IPS-11a (cell line): Measurements from ENCODE around the gene ARHGEF9.

Experiments used
- H3K4me3 ChIP-seq: one replicate; pipeline ENCODE4 v1.5.1; 2013; ENCODE audit warnings: low read depth, low read length, control low read depth

ARHGEF9 gene

DNA sequence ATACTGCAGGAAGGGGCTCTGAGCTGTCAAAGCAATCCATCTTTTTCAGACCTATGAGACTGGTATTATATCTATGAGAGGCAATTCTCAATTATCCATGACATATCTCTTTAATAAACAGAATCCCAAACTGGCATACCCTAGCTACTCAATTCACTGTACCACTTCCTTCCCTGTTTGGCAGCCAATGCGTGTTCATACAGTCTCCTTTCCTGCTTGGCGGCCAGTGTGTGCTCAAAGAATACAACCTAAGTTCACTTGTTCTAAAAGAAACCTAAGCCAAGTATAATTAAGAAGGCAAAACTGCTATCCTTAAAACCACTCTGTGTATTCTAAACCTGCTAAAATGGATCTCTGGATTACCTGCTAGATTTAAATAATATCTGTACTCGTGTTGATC lies 38.3 kb downstream of the ARHGEF9 start:
- H3K4me3 ChIP-seq, result no peak overlapping the region

DNA sequence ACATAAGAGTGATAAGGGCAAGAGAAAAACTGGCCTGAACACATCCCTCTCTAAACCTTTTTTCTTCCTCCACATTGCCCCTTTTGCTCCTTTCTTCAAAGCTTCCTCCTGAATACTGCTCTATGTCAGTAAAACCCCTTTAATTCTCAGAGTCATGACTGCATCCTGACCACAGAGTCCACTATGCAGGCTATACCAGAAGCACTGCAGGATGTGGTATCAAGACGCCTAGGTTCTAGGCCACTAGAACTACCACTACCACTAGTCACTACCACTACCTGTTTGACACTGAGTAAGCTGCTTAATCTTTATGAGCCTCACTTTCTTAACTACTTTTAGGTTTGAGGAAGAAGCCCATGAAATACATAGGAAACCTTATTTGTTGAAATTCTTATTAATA lies 38.7 kb downstream of the ARHGEF9 start:
- no peak overlapping the region for H3K4me3 ChIP-seq

DNA sequence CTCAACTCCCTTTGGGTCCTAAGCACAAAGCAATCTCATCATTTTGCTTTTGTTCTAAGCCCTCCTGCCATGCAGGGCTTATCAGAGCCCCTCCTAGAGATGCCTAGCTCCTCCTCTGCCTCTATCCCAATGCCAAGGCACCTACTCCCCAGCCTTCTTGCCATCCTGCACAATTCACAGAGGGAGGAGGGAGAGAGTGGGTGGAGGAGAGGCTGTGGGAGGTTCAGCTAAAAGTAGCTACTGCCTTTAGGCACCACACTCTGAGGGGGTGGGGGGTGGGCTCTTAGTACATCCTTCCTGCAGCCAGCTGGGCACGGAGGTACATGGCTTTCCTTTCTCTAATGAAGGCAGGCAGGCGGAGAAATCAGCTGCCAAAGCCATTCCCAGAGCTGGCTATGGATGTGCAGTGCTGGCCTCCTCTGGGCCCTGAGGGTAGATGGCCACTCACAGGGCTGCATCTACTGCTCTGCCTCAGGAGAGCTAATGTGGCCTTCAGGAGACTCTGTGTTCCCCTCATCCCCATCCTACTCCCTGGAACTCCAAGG lies 40.1 kb downstream of the ARHGEF9 start:
- H3K4me3 ChIP-seq, result no peak overlapping the region

GRCh38 chrX:63743596-63743995 lies 41.4 kb downstream of the ARHGEF9 start:
- H3K4me3 ChIP-seq, result no peak overlapping the region

GRCh38 chrX:63740382-63740781 lies 44.6 kb downstream of the ARHGEF9 start:
- H3K4me3 ChIP-seq, result no peak overlapping the region

DNA sequence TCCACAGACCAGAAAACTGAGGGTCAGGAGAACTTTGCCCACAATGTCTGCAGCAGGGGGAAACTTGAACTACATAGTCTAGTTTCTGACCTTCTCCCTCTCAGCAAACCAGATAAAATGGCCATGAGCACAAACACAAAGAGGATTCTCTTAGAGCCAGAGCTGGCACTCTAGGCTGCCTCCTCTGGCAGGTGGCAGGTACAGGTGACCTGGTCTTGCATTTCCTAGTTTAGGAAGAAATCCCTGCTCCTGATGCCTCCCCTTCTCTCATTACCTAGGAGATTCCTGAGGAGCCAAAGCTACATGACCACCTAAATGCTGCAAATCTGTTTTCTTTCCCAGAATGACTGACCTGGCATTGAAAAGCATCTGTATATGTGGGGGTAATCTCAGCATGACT lies 45.1 kb downstream of the ARHGEF9 start:
- H3K4me3 ChIP-seq, result no peak overlapping the region

GRCh38 chrX:63738696-63739095 lies 46.3 kb downstream of the ARHGEF9 start:
- no peak overlapping the region for H3K4me3 ChIP-seq

DNA sequence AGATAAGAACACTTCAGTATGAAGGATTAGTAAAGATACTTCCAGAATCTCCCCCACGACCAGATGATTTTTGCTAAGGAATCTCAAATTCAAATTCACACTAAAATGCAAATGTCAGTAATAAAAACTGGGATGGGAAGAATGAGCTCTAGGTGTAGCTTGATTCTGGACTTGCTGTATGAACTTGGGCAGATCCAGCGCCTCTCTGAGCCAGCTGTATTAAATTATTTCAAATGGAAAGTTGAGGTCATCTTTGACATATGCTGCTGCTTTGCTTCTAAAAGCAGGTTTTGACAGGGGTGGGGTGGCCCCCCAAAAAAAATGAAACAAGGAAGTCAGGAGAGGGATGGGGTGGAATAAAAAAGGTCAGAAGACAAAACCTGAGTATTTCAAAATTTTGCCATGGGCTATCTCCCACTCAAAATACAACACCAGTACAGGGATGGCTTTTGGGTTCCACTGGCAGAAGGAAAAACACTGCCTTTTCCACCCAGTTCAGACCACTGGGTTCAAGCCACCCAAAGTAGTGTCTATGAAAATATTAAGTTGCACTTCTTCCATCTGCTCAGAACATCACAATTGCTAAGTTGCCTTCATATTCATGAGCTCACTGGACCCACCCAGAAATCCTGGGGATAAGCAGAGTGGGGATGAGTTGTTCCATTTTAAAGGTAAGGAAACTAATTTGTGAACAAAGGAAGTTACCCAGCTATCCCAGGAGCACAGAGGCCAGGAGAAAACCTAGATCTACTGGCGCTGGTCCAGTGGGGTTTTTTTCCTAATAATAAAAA lies 47.7 kb downstream of the ARHGEF9 start:
- H3K4me3 ChIP-seq, result no peak overlapping the region

GRCh38 chrX:63735882-63736281 lies 49.1 kb downstream of the ARHGEF9 start:
- H3K4me3 ChIP-seq, result no peak overlapping the region

DNA sequence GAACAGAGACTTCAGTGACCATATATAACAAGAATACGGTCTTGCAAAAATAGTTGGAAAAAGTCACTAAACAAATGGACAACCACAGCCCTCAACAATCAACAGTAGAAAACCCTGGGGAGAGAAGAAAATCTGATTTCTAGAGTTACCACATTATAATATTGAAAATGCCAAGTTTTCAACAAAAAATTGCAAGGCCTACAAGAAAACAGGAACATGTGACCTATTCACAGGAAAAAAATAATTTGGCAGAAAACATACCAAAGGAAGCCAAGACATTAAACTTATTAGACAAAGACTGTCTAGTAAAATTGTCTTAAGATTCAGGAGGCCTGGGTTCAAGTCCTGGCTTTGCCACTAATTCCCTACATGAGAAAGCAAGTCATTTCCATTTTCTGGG lies 64.7 kb downstream of the ARHGEF9 start:
- H3K4me3 ChIP-seq, result no peak overlapping the region

- H3K4me3 ChIP-seq, result no peak overlapping the region
These were observed 65.4 kb downstream of the ARHGEF9 start for GRCh38 chrX:63719633-63720032.

GRCh38 chrX:63718010-63718694 lies 66.9 kb downstream of the ARHGEF9 start:
- H3K4me3 ChIP-seq, result no peak overlapping the region

GRCh38 chrX:63713526-63713925 lies 71.5 kb downstream of the ARHGEF9 start:
- no peak overlapping the region for H3K4me3 ChIP-seq

DNA sequence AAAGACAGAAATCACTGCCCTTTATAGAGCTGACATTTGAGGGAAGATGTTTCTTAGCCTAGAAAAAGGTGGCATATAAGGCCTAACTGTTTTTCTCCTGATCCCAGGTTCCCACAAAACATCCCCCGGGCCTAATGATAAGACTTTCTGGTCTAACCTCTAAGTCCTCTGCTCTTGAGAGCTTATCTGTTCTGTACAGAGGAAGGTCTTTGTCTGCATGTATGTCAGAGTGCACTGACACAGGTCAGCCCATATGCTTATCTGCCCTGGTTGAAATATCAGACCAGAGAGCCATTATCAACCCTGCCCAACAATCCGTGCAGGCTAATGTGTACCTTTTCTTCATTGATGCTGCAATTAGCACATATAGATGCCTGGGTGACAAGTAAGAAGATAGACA lies 76.2 kb downstream of the ARHGEF9 start:
- H3K4me3 ChIP-seq, result no peak overlapping the region

- no peak overlapping the region for H3K4me3 ChIP-seq
These were observed 82.5 kb downstream of the ARHGEF9 start for GRCh38 chrX:63702556-63702955.

GRCh38 chrX:63686878-63687714 lies 97.9 kb downstream of the ARHGEF9 start:
- no peak overlapping the region for H3K4me3 ChIP-seq

DNA sequence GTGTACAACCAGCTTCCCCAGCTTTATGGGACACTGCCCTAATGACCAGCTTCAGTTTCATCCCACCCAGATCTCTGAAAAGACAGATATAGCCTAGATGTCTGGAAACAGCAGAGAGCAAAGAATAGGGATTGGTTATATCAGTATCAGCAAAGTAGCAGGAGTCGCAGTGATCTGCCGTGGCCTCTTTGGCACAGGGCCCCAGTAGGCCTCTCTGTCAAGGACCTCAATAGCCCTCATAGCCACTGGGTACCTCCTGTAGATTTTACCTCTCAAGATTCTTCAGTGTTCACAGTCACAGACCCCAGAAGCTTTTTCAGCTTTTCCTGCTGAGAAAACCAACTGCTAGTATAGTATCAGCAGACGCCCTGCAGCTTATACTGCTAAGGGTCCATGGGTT lies 104.6 kb downstream of the ARHGEF9 start:
- H3K4me3 ChIP-seq, result no peak overlapping the region

GRCh38 chrX:63679432-63679831 lies 105.6 kb downstream of the ARHGEF9 start:
- no peak overlapping the region for H3K4me3 ChIP-seq

GRCh38 chrX:63675716-63676115 lies 109.3 kb downstream of the ARHGEF9 start:
- H3K4me3 ChIP-seq, result no peak overlapping the region

GRCh38 chrX:63673896-63674295 lies 111.1 kb downstream of the ARHGEF9 start:
- no peak overlapping the region for H3K4me3 ChIP-seq

DNA sequence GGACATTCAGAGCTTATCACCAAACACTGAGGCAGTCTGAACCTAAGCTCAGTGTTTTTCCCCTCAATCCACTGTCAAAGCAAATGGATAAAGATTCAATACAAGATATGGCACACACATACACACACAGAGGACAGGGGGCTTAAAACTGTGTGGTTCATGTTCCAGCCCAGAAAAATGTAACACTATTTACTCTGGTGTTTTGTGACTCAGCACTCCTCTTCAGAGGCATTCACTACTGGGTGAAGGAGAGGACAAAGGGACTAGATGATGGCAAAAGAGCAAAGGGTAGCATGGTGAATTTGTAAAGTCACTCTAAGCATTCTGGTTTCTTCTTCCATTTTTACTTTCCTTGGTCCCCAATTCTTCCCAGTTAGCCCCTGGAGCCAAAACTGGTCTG lies 120.3 kb downstream of the ARHGEF9 start:
- no peak overlapping the region for H3K4me3 ChIP-seq
